Upper lobe of left lung (tissue), 4 donors: ENCODE results near the gene IRAG1.

Experiments used
- EP300 ChIP-seq, 4 donors: sonication (generic); formaldehyde crosslinking; IDR thresholded peaks; one replicate each; pipeline ENCODE4 v1.5.1; 2017; ENCODE audit warnings: antibody characterized with exemption in 4 of 4, control low read depth in 2 of 4
- POLR2A ChIP-seq, 4 donors: fragments of 450-650 bp; IDR thresholded peaks; one replicate each; pipeline ENCODE4 v1.5.1; 2016 to 2017; ENCODE audit warnings: antibody characterized with exemption in 4 of 4, mild to moderate bottlenecking in 2 of 4
- POLR2AphosphoS5 ChIP-seq, 2 donors: sonication (generic); formaldehyde crosslinking; IDR thresholded peaks; one replicate each; pipeline ENCODE4 v1.5.1; 2017; ENCODE audit warnings: antibody characterized with exemption in 2 of 2
- TF ChIP-seq, protein P1 (sequence below), 6 experiments: fragments of 450-650 bp in 4 of 6; fragments of 200-600 bp in 2 of 6; sonication (generic) in 2 of 6; IDR thresholded peaks; one replicate each; pipeline ENCODE4 v1.5.1; 2016 to 2019; ENCODE audit warnings: antibody characterized with exemption in 6 of 6

DNA sequence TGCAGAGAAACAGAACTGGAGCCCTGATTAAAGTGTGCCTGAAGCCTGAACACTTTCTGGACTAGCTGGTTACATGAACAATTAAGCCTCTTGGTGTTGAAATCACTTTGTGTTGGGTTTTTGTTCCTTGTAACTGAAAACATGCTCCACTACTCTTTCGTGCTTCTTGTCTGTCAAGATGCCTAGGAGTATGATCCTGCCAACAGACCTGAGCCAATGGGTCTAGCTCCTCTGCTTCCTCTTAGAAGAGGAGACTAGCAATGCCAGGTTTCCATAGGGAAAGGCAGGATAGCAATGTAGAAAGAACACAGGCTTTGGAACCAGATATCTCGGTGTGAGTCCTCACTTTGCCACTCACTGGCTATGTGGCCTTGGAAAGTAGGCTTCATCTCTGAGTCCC, 40.3 kb downstream of the IRAG1 start:
- TF ChIP-seq POLR2A (IDR thresholded peaks at IDR 0.05) (no peak), EP300 (IDR thresholded peaks at IDR 0.05) (no peak), POLR2AphosphoS5 (IDR thresholded peaks at IDR 0.05) (no peak)
- TF ChIP-seq, protein P1, sequence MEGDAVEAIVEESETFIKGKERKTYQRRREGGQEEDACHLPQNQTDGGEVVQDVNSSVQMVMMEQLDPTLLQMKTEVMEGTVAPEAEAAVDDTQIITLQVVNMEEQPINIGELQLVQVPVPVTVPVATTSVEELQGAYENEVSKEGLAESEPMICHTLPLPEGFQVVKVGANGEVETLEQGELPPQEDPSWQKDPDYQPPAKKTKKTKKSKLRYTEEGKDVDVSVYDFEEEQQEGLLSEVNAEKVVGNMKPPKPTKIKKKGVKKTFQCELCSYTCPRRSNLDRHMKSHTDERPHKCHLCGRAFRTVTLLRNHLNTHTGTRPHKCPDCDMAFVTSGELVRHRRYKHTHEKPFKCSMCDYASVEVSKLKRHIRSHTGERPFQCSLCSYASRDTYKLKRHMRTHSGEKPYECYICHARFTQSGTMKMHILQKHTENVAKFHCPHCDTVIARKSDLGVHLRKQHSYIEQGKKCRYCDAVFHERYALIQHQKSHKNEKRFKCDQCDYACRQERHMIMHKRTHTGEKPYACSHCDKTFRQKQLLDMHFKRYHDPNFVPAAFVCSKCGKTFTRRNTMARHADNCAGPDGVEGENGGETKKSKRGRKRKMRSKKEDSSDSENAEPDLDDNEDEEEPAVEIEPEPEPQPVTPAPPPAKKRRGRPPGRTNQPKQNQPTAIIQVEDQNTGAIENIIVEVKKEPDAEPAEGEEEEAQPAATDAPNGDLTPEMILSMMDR (IDR thresholded peaks at IDR 0.05) = no peak
